Prostate gland (tissue), 2 donors: ENCODE results near the gene TMEM63C.

ENCODE experiments used
- POLR2A ChIP-seq: fragments of 450-650 bp; IDR thresholded peaks from one replicate; pipeline ENCODE4 v1.6.1; 2016; ENCODE audit warnings: antibody characterized with exemption, mild to moderate bottlenecking
- TF ChIP-seq, protein P1 (sequence below), 4 experiments: fragments of 200-600 bp in 2 of 4; fragments of 450-650 bp in 2 of 4; sonication (generic) in 2 of 4; IDR thresholded peaks; 1 replicate in 3 of 4; 2 replicates in 1 of 4; pipeline ENCODE4 v1.5.1; 2016 to 2019; ENCODE audit warnings: antibody characterized with exemption in 4 of 4, mild to moderate bottlenecking in 2 of 4, moderate library complexity in 2 of 4

GRCh38 chr14:77299771-77300170 lies 118.2 kb downstream of the TMEM63C start:
- TF ChIP-seq POLR2A: no peak
- TF ChIP-seq, protein P1, sequence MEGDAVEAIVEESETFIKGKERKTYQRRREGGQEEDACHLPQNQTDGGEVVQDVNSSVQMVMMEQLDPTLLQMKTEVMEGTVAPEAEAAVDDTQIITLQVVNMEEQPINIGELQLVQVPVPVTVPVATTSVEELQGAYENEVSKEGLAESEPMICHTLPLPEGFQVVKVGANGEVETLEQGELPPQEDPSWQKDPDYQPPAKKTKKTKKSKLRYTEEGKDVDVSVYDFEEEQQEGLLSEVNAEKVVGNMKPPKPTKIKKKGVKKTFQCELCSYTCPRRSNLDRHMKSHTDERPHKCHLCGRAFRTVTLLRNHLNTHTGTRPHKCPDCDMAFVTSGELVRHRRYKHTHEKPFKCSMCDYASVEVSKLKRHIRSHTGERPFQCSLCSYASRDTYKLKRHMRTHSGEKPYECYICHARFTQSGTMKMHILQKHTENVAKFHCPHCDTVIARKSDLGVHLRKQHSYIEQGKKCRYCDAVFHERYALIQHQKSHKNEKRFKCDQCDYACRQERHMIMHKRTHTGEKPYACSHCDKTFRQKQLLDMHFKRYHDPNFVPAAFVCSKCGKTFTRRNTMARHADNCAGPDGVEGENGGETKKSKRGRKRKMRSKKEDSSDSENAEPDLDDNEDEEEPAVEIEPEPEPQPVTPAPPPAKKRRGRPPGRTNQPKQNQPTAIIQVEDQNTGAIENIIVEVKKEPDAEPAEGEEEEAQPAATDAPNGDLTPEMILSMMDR (IDR thresholded peaks at IDR 0.05): no peak
